ENCODE results near the gene UBE2Z.

DNA sequence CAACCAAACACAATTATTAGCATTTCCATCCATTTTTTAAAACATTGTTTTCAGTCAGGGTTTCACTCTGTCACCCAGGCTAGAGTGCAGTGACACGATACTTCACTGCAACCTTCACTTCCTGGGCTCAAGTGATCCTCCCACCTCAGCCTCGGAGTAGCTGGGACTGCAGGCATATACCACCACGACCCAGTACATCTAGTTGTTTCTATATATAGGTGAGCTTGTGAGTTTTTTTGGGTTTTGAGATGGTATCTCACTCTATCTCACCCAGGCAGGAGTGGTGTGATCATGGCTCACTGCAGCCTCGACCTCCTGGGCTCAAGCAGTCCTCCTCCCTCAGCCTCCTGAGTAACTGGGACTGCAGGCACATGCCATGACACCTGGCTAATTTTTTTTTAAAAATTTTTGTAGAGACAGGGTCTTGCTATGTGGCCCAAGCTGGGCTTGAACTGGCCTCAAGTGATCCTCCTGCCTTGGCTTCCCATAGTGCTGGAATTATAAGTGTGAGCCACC is 37.1 kb upstream of the UBE2Z start:
- TF ChIP-seq, protein P1, sequence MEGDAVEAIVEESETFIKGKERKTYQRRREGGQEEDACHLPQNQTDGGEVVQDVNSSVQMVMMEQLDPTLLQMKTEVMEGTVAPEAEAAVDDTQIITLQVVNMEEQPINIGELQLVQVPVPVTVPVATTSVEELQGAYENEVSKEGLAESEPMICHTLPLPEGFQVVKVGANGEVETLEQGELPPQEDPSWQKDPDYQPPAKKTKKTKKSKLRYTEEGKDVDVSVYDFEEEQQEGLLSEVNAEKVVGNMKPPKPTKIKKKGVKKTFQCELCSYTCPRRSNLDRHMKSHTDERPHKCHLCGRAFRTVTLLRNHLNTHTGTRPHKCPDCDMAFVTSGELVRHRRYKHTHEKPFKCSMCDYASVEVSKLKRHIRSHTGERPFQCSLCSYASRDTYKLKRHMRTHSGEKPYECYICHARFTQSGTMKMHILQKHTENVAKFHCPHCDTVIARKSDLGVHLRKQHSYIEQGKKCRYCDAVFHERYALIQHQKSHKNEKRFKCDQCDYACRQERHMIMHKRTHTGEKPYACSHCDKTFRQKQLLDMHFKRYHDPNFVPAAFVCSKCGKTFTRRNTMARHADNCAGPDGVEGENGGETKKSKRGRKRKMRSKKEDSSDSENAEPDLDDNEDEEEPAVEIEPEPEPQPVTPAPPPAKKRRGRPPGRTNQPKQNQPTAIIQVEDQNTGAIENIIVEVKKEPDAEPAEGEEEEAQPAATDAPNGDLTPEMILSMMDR (IDR thresholded peaks at IDR 0.05; ENCODE audit: low read depth, low read length): no peak
- no peak for TF ChIP-seq EZH2phosphoT487 (IDR thresholded peaks at IDR 0.05; ENCODE audit: low read depth)
